ENCODE results near the gene NAV3.
A peak's percentile ranks its signal among the peaks of the same experiment; 100 is the strongest.

The NAV3 gene

GRCh38 chr12:78018939-78019338, 188.2 kb downstream of the NAV3 start:
- no peaks in the 10 kb centered on the region for H3K27me3 Mint-ChIP-seq (ENCODE audit: low read depth, poor library complexity)
- H3K4me3 Mint-ChIP-seq, result no peak overlapping the region
- peaks cover 5% of the 10 kb centered on the region for H3K4me1 Mint-ChIP-seq
- no peak for DNase-seq
- peak overlapping the region; percentile 79 for H3K27ac Mint-ChIP-seq
- H3K36me3 Mint-ChIP-seq (ENCODE audit: low read depth), result no peaks in the 10 kb centered on the region
- H3K9me3 Mint-ChIP-seq, result no peaks in the 10 kb centered on the region
- no peak for TF ChIP-seq CTCF (IDR thresholded peaks at IDR 0.05)

GRCh38 chr12:78028426-78028825, 197.7 kb downstream of the NAV3 start:
- H3K4me3 Mint-ChIP-seq, result no peak overlapping the region
- no peaks in the 10 kb centered on the region for H3K36me3 Mint-ChIP-seq (ENCODE audit: low read depth)
- no peak overlapping the region for H3K27ac Mint-ChIP-seq
- no peaks in the 10 kb centered on the region for H3K4me1 Mint-ChIP-seq
- no peak for TF ChIP-seq CTCF (IDR thresholded peaks at IDR 0.05)
- DNase-seq, result no peak
- H3K9me3 Mint-ChIP-seq, result no peaks in the 10 kb centered on the region
- H3K27me3 Mint-ChIP-seq (ENCODE audit: low read depth, poor library complexity), result no peaks in the 10 kb centered on the region

GRCh38 chr12:78034025-78034424, 203.3 kb downstream of the NAV3 start:
- no peak for TF ChIP-seq CTCF (IDR thresholded peaks at IDR 0.05)
- no peaks in the 10 kb centered on the region for H3K9me3 Mint-ChIP-seq
- H3K36me3 Mint-ChIP-seq (ENCODE audit: low read depth), result no peaks in the 10 kb centered on the region
- H3K4me1 Mint-ChIP-seq, result peaks cover 6% of the 10 kb centered on the region
- no peaks in the 10 kb centered on the region for H3K27me3 Mint-ChIP-seq (ENCODE audit: low read depth, poor library complexity)
- DNase-seq, result no peak
- H3K4me3 Mint-ChIP-seq, result no peak overlapping the region
- no peak overlapping the region for H3K27ac Mint-ChIP-seq

- Mint-ChIP-seq H3K4me3 (no peak overlapping the region), H3K27me3 (ENCODE audit: low read depth, poor library complexity) (no peaks in the 10 kb centered on the region), H3K36me3 (ENCODE audit: low read depth) (no peaks in the 10 kb centered on the region)
Measured at GRCh38 chr12:78035901-78036606, 205.4 kb downstream of the NAV3 start.

GRCh38 chr12:78036874-78037273, 206.2 kb downstream of the NAV3 start:
- Mint-ChIP-seq H3K4me1 (peaks cover 6% of the 10 kb centered on the region), H3K27ac (no peak overlapping the region), H3K36me3 (ENCODE audit: low read depth) (no peaks in the 10 kb centered on the region), H3K4me3 (no peak overlapping the region), H3K9me3 (no peaks in the 10 kb centered on the region), H3K27me3 (ENCODE audit: low read depth, poor library complexity) (no peaks in the 10 kb centered on the region)
- TF ChIP-seq CTCF (IDR thresholded peaks at IDR 0.05), result no peak
- DNase-seq, result no peak

More at GRCh38 chr12:78035901-78036606, 205.4 kb downstream of the NAV3 start:
- Mint-ChIP-seq H3K27ac (peak overlapping the region; percentile 1), H3K9me3 (no peaks in the 10 kb centered on the region), H3K4me1 (peaks cover 6% of the 10 kb centered on the region)
- TF ChIP-seq CTCF (IDR thresholded peaks at IDR 0.05), result no peak
- no peak for DNase-seq

- no peak for DNase-seq
- TF ChIP-seq CTCF (IDR thresholded peaks at IDR 0.05), result no peak
- Mint-ChIP-seq H3K9me3 (no peaks in the 10 kb centered on the region), H3K4me1 (peaks cover 6% of the 10 kb centered on the region), H3K27me3 (ENCODE audit: low read depth, poor library complexity) (no peaks in the 10 kb centered on the region), H3K27ac (no peak overlapping the region), H3K4me3 (no peak overlapping the region), H3K36me3 (ENCODE audit: low read depth) (no peaks in the 10 kb centered on the region)
Measured at GRCh38 chr12:78037707-78038106, 207.0 kb downstream of the NAV3 start.

Data from nephron progenitor cell (in vitro differentiated cells).